NCI-H2029 (cell line): ENCODE results near the gene CHAD.

ENCODE experiments used
- DNase-seq: peaks from one replicate; lab custom pipeline; 2025; lab: John Stamatoyannopoulos, UW

Gene CHAD

DNA sequence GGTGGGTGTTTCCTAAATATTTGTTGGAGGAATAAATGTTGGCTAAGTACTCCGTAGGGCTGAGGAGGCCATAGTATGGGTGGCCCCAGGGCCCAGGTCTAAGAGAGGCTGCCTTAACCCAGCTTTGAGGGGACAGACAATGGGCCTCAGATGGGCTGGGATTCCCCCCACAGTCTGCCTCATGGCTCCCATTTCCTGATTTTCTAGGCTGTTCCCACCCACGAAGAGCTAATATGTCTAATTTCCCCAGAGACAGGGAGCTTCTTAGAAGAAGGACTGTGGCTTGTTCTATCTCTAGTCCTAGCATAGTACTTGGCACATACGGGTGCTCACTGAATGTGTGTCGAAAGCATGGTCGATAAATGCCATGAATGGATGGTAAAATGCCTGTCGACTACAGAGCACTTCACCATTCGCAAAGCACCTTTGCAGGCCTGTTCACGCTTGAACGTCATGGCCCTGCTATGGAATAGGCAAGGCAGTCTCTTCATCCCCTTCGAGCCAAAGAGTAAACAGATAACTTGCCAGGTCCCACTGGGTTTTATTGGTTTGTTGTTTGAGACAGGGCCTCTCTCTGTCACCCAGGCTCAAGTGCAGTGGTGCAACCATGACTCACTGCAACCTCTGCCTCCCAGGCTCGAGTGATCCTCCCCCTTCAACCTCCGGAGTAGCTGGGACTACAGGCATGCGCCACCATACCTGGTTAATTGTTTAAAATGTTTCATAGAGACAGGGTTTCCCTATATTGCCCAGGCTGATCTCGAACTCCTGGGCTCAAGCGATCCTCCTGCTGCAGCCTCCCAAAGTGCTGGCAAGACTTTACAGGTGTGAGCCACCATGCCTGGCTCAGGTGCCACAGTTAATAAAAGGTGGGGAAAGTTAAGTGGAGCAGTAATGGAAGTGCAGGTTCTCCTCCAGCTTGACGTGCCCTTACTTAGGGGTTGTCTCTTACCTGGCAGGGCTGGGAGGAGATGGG, 9.7 kb downstream of the CHAD start:
- DNase-seq: peak; percentile 91

DNA sequence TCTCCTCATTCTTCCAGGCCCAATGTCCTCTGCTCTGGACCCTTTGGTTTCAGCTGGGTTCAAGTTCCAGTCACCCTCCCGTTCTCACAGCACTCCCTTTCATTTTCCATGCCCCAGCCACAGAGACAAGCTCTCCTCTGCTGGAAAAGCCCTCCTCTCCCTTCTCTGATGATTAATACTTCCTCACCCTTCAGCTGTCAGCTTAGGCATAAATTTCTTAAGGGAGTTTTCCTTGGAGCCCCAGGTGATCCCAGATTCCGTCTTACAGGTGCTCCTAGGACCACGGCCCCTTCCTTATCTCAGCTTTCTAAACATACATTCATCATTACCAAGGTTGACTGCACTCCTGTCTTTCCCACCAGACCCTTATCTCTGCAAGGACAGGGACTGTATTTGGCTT, 10.4 kb downstream of the CHAD start:
- no peak for DNase-seq

DNA sequence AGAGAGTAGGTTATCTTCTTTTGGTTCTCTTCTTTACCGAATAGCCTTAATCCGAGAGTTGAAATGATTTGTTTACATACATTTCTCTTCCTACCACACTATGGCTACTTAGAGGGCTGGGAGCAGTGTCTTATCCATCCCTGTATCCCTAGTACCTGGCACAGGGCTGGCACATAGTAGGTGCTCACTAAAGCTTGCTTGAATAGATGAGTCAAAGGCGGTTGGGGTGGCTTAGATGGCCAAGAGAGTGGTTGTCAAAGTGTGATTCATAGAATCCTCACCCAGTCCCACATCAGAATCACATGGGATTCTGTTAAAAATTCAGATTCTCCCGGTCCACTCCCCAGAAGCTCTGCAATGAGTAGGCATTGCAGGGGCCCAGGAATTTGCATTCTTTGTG, 11.1 kb downstream of the CHAD start:
- DNase-seq: no peak

DNA sequence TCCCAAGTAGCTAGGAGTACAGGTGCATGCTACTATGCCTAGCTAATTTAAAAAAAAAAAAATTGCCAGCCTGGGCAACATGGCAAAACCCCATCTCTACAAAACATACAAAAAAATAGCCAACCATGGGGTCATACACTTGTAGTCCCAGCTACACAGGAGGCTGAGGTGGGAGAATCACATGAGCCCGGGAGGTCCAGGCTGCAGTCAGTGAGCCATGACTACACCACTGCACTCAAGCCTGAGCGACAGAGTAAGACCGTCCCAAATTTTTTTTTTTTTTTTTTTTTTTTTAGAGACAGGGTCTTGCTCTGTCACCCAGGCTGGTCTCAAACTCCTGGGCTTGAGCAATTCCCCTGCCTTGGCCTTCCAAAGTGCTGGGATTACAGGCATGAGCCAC, 14.8 kb downstream of the CHAD start:
- no peak for DNase-seq

DNA sequence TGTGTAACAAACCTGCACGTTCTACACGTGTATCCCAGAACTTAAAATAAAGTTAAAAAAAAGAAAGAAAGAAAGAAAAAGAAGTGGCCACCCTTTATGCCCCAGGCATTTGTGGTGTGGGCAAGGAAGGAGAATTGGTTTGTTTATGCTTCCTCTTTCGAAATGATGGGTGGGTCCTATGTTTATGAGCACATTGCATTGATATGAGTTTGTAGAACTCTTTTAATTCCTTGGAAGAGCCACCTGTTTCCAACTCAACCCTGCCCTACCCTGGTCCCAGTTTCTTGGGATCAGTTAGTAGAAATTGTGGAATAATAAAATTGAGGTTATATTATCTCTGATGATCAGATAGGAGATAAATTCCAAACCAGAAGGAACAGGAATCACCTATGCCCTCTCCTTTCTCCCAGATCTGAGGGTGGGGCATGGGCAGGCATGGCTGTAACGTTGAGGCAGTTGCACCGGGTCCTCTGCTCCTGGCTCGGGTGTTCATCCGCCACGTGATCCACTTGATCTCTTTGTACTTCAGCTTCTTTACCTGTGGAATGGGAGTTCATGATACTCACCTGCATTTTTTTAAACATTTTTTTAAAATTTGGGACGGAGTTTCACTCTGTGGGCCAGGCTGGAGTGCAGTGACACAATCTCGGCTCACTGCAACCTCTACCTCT, 15.9 kb downstream of the CHAD start:
- no peak for DNase-seq

DNA sequence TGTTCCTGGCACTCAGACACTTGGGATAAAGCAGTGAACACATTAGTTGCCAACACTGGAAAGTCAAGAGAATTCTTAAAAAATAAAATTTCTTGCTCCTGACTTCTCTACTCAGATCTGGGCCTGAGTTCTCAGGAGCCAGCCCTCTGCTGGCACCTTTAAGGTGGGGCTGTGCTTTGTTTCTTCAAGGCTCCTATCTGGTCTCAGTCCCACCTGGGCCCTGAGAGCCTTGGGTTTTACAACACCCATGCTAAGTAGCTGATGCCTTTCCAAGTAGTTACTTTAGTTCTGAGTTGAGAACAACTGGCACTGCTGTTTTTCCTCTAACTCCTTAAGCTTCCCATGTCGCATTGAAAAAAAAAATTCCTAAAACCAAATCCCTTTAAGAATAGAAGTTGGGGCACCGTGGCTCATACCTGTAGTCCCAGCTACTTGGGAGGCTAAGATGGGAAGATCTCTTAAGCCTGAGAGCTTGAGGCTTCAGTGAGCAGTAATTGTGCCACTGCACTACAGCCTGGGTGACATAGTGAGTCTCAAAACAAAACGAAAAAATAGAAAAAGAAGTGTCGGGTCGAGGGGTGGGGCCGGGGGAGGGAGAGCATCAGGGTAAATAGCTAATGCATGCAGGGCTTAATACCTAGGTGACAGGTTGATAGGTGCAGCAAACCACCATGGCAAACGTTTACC, 16.6 kb downstream of the CHAD start:
- DNase-seq: no peak

DNA sequence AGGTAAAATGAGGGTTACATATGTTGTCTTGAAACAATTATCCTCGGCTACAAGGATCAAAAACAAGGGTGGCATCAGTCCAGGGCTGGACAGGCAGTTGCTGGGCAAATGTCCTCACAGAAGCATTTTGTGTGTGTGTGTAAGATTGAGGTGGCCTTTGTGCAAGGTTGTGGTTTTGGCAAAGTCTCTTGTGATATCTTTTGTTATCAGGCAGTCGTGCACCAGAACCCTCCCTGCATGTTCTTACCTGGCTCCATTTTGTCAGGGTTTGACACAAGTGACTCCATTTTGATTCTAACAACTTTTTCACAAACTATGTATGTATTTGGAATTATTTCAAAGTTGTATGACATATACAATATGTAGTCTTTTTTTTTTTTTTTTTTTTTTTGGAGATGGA, 20.0 kb downstream of the CHAD start:
- DNase-seq: no peak

DNA sequence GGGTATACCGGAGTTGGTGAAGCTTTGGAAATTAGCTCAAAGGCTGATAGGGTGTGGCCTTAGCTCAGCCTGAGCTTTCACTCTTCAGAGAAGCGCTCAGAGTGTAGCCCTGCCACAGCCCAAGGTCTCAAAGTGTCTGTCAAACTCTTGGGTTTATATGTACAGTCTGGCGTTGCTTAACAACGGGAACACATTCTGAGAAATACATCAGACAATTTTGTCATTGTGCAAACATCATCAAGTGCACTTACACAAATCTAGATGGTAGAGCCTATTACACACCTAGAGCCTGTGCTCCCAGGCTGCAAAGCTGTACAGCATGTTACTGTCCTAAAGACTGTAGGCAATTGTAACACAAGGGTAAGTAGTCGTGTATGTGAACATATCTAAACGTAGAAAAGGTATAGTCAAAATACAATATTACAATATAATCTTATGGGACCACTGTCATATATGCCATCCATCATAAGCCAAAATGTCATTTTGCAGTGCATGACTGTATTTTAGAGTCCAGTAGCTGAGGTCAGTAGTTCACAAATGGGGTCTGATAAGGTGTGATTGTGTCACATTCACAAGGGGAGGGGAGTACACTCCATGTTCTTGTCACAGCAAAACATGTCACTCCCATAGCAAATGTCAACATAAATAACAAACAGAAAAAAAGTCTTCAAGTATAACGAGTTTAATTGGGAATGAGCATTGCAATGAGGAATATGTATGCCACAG, 20.6 kb downstream of the CHAD start:
- DNase-seq: peak; percentile 95

DNA sequence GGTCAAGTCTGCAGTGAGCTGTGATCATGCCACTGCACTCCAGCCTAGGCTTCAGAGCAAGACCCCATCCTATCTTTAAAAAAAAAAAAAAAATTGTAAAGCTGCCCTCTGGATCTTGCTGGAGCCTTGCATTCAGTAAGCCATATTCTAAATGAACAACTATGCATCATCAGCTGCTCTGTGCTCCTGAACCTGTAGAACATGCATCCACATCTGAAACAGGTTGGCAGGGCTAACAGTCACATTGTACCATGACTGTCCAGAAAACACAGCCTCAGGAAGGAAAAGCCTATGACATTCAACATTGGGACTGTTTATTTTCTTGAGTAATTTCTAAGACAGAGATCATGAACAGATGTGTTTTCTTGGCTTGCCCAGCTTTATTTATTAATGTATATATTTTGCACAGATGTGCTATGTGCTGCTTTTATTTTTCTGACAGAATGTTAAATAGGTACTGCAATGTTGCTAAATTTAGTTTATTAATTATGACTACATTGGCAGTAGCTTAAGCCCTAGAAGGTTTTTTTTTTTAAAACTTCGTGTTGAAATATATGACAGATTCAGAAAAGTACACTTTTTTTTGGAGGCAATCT, 22.9 kb downstream of the CHAD start:
- DNase-seq: no peak

DNA sequence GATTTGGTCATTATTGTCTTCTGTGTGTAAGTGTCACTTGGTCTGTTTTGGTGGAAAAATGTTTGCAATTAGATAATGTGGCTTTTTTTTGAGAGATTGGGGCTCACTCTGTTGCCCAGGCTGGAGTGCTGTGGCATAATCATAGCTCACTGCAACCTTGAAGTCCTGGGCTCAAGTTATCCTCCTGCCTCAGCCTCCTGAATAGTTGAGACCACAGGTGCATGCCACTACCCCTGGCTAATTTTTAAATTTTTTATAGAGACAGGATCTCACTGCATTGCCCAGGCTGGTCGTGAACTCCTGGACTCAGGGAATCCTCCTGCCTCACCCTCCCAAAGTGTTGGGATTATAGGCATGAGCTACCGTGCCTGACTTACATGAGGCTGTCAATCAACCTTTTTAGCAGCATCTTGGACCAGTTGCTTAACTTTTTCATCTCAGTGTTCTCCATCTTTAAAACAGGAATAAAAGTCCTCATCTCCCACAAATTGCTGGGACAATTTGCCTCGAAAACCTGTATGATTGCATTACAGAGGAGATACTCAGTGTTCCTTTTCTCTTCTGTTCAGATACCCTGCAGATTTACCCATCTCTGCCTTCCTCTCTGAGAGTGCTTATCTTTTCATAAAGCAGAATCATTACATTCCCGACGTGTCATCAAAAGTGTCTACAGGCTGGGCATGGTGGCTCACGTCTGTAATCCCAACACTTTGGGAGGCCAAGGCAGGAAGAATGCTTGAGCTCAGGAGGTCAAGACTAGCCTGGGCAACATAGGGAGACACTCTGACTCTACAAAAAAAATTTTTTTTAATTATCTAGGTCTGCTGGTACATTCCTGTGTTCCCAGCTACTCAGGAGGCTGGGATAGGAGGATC, 23.6 kb downstream of the CHAD start:
- no peak for DNase-seq

DNA sequence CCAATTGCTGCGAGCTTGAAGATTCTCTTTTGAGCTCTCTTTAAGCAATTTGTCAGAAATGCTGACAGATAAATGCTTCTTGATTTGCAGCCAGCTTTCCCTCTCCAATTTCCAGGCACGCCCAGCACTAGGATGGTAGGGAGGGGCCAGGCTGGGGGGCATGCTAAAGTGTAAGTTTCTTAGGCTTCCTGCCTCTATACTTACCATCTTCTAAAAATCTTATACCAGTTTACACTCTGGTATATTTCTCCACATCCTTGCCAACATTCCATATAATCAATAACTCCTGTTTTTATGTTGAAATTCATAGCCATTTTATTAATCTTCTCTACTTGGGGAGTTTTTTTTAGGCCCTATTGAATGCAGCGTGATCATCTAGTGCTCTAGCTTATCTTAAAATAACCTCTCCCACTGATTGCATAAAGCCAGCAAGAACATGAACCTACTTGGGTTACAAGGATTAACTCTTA, 25.1 kb downstream of the CHAD start:
- DNase-seq: no peak

DNA sequence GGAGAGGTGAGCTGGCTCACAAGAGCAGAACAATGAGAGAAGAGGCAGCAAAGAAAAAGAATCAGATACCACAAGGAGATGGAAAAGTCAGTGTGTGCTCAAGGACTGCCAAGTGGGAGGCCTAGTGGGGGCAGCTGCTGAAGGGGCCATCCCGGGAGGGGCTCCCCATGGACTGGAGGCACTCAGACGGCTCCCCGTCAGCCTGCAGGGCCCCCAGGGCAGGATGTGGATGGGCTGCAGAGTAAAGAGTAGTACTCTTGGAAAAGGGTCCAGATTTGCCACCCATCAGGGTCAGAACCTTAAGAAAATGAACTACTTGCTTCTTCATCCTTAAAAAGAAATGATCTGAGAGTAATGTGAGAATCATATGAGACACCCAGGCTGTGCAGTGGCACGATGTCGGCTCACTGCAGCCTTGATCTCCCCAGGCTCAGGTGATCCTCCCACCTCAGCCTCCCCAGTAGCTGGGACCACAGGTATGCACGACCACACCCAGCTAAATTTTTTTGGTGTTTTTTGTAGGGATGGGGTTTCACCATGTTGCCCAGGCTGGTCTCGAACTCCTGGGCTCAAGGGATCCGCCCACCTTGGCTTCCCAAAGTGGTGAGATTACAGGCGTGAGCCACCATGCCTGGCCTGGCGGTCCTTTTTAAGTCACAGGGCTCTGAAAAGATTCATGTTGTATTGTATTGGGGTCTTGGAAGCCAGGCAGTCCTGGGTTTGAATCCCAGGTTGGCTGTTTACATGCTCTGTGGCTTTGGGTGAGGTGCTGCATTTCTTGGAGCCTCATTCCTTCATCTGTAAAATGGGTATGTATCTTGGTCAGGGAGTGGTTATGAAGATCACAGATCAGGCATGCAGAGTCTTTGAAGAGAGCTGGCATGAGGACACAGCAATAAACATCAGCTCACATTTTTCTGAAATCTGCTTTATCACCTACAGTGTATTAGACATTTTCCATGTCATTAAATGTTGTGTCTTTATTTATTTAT, 27.5 kb downstream of the CHAD start:
- no peak for DNase-seq

DNA sequence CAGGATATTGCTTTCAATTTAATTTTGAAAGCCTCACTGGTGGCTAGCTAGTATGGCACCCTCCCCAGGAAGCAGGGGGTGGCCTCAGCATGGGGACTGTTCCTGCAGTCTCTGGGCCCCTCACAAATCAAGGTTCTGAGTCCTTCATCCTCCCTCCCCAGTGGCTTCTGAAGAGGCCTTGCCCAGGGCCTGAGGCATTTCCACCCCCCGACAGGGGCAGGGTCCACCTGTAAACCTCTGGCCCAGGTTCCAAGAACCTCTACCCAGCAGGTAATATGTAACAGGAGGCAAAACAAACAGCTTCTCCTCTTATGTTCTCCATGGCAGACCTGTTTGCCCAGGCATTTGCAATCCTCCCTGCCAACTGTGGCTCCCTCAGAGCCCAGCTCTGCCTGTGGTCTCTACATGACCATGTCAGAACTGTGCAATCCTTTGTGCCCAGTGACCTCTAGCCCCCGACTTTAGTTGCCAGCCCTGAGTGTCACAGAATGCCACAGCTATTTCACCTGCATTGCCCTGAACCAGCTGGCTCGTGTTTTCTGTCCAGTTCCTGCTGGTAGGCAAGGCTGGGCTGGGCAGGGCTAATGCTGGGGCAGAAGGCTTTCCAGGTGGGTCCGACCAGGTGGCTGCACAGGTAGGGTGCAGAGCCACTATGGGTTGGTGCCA, 28.4 kb downstream of the CHAD start:
- DNase-seq: peak; percentile 73

DNA sequence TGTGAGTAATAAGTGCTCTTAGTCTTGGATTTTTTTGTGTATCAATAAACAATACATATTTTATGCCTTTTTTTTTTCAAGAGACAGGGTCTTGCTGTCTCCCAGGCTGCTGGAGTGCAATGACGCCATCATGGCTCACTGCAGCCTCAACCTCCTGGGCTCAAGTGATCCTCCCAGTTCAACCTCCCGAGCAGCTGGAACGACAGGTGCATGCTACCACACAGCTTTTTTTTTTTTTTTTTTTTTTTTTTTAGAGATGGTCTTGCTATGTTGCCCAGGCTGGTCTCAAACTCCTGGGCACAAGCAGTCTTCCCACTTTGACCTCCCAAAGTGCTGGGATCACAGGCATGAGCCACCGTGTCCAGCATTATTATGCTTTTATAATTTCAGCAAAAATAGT, 29.7 kb downstream of the CHAD start:
- DNase-seq: peak; percentile 68

DNA sequence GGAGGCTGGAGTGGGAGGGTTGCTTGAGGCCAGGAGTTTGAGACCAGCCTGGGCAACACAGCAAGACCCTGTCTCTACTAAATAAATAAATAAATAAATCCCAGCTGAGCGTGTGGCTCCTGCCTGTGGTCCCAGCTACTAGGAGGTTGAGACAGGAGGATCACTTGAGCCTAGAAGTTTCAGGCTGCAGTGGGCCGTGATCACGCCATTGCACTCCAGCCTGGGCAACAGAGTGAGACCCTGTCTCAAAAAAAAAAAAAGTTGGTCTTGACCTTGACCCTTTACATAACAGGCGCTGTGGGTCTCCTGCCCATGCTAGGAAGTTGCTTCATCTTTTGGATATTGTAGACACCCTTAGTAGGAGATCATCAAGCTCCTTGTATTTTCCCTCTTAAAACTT, 31.3 kb downstream of the CHAD start:
- DNase-seq: no peak

DNA sequence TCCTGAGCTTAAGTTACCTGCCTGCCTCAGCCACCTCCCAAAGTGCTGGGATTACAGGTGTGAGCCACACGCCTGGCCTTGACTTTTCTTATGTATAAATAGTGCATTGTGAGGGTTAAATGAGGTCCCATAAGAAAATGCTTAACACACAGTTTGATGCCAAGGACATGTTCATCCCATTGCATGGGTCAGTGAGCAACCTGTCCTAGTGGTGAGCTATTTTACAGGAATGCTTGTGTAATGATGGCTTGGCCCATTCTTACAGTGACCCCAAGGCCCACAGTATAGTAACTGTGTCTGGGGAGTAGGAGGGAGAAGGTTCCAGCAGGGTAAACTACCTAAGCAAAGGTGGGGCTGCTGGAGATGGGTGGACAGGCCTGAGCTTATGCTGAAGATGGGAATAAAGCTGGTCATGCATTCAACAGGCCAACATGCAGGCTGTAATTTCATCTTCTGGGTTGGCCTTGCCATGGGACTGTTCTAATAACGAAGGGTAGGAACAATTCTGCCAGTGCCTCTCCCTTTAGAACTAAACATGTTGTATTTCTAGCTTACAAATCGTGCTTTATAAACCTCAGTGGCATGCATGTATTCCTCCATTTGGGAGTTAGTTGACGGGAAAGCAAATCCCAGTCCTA, 36.4 kb downstream of the CHAD start:
- DNase-seq: no peak

DNA sequence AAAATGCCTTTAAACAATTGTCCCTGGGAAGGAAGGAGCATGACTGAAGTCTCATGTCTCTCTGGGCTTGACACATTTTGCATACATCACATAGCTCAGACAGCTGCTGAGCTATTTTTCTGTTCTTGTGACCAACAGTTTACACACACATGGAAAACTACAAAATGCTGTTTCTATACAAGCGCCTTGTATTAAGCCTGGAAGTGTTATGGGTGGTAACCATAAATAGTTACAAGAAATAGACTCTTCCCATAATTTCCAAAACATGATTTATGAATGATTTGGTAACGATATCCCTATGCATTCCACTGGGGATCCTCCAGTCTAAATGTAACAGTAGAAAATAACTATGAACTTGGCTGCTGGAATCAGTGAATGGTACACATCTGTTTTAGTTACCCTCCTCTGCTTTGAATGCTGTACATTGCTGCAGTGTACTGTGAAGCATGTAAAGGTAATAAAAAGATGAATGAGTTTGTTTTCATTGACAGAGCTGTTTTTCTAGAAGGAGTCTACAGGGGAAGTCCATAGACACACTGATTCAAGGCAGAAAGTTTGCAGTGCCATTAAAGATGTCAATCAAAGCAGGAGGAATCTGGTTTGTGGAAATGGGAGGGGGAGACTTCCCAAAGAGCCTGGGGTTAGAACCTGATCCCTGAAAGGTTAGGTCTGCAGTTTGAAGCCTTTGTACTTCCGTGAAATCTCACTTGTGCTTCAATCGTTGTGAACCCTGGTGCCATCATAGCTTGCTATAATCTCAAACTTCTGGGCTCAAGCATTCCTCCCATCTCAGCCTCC, 37.7 kb downstream of the CHAD start:
- DNase-seq: no peak
